HepG2 (cell line): Measurements from ENCODE around the gene FUT4. TPM values are rescaled to one million over a fixed set of nuclear protein-coding genes. Genes with fewer than 3 reads are reported as not detected.

Source experiments
- FOSL1 ChIP-seq: sonication (generic); formaldehyde crosslinking; IDR thresholded peaks from 2 replicates; pipeline ENCODE4 v1.9.0; 2021; ENCODE audit warnings: missing genetic modification reagents, borderline replicate concordance
- GABPB1 ChIP-seq: IDR thresholded peaks from 2 replicates; pipeline ENCODE4 v1.6.1; 2016; ENCODE audit warnings: mild to moderate bottlenecking, missing genetic modification reagents, moderate library complexity, missing compliant biosample characterization
- HES4 ChIP-seq: sonication (generic); formaldehyde crosslinking; IDR thresholded peaks from 2 replicates; pipeline ENCODE4 v1.9.0; 2021; ENCODE audit warnings: mild to moderate bottlenecking, missing genetic modification reagents, borderline replicate concordance
- HIVEP1 ChIP-seq: sonication (generic); formaldehyde crosslinking; IDR thresholded peaks from 2 replicates; pipeline ENCODE4 v1.4.0; 2020; ENCODE audit warnings: mild to moderate bottlenecking, missing genetic modification reagents
- IKZF1 ChIP-seq: fragments of 450-650 bp; IDR thresholded peaks from 2 replicates; pipeline ENCODE4 v1.7.1; 2016
- MEF2D ChIP-seq: sonication (generic); formaldehyde crosslinking; IDR thresholded peaks from 2 replicates; pipeline ENCODE4 v1.5.1; 2020; ENCODE audit warnings: mild to moderate bottlenecking, missing genetic modification reagents
- NFE2L1 ChIP-seq: sonication (generic); formaldehyde crosslinking; IDR thresholded peaks from 2 replicates; pipeline ENCODE4 v1.4.0; 2020; ENCODE audit warnings: missing genetic modification reagents, mild to moderate bottlenecking, borderline replicate concordance
- PHF5A ChIP-seq: IDR thresholded peaks from one replicate; pipeline ENCODE4 v1.6.1; 2018; ENCODE audit warnings: low read depth, missing genetic modification reagents; ENCODE audit not compliant: unreplicated experiment
- TBX3 ChIP-seq: fragments of 450-650 bp; IDR thresholded peaks from 2 replicates; pipeline ENCODE4 v1.6.1; 2017; ENCODE audit warnings: antibody characterized with exemption, mild to moderate bottlenecking, inconsistent platforms, borderline replicate concordance
- U2AF2 ChIP-seq: fragments of 200-400 bp; formaldehyde crosslinking; IDR thresholded peaks from 2 replicates; pipeline ENCODE4 v1.6.1; 2017; ENCODE audit warnings: low read depth, mild to moderate bottlenecking, low read length
- ZBTB1 ChIP-seq: sonication (generic); formaldehyde crosslinking; IDR thresholded peaks from 2 replicates; pipeline ENCODE4 v1.4.0; 2020; ENCODE audit warnings: missing genetic modification reagents, borderline replicate concordance
- ZKSCAN8 ChIP-seq: IDR thresholded peaks from 2 replicates; pipeline ENCODE4 v1.6.1; 2016; ENCODE audit warnings: borderline replicate concordance, missing genetic modification reagents, missing compliant biosample characterization
- ZMAT3 ChIP-seq: sonication (generic); formaldehyde crosslinking; conservative IDR thresholded peaks from 2 replicates; pipeline ENCODE4 v1.7.0; 2021; ENCODE audit warnings: missing genetic modification reagents
- ZNF468 ChIP-seq: sonication (generic); formaldehyde crosslinking; IDR thresholded peaks from 2 replicates; pipeline ENCODE4 v1.8.0; 2022; ENCODE audit warnings: mild to moderate bottlenecking, moderate library complexity, missing genetic modification reagents
- ZNF572 ChIP-seq: sonication (generic); formaldehyde crosslinking; IDR thresholded peaks from 2 replicates; pipeline ENCODE4 v1.5.1; 2020; ENCODE audit warnings: mild to moderate bottlenecking, missing genetic modification reagents
- ZNF768 ChIP-seq: sonication (generic); formaldehyde crosslinking; IDR thresholded peaks from 2 replicates; pipeline ENCODE4 v1.4.0; 2020; ENCODE audit warnings: missing genetic modification reagents
- polyA plus RNA-seq, 8 experiments: library from polyadenylated mRNA; depleted of rRNA in 3 of 8; stranded (reverse) in 7 of 8; unstranded in 1 of 8; fragments of >200 nt; fragmentation: Illumina TruSeq in 4 of 8; extraction: Trizol in 4 of 8; gene quantifications; 2 replicates each; pipeline versions ENCODE4 v1.2.1 to v1.2.3, GENCODE V29; 2011 to 2016; ENCODE audit warnings: low read depth in 4 of 8, missing spikeins in 1 of 8, mixed read lengths in 1 of 8; ENCODE audit not compliant: insufficient read depth in 1 of 8
- total RNA-seq, 5 experiments: library from RNA; depleted of rRNA; stranded (reverse); fragments of >200 nt; fragmentation: Illumina TruSeq; extraction: Trizol; gene quantifications; 2 replicates each; pipeline ENCODE4 v1.2.3, GENCODE V29; 2016; ENCODE audit warnings: low read depth in 1 of 5
- TF ChIP-seq, protein P1 (sequence below): sonication (generic); formaldehyde crosslinking; IDR thresholded peaks from 2 replicates; pipeline ENCODE4 v1.4.0; 2020; ENCODE audit warnings: missing genetic modification reagents
- TF ChIP-seq, protein P2 (sequence below): sonication (generic); formaldehyde crosslinking; IDR thresholded peaks from 2 replicates; pipeline ENCODE4 v1.4.0; 2020; ENCODE audit warnings: missing genetic modification reagents, borderline replicate concordance
- TF ChIP-seq, protein P3 (sequence below): sonication (generic); formaldehyde crosslinking; IDR thresholded peaks from 2 replicates; pipeline ENCODE4 v1.5.0; 2020; ENCODE audit warnings: mild to moderate bottlenecking, missing genetic modification reagents
- TF ChIP-seq, protein P4 (sequence below): sonication (generic); formaldehyde crosslinking; IDR thresholded peaks from 2 replicates; pipeline ENCODE4 v1.4.0; 2020; ENCODE audit warnings: missing genetic modification reagents
- TF ChIP-seq, protein P5 (sequence below): sonication (generic); formaldehyde crosslinking; IDR thresholded peaks from 2 replicates; pipeline ENCODE4 v1.9.0; 2021; ENCODE audit warnings: missing genetic modification reagents, borderline replicate concordance

FUT4 gene
- total and polyA plus RNA-seq, 2 of the 13 experiments (the other 11 are each of a cell fraction or from before 2014, with no cell fraction given), result 0.28 to 0.60 TPM

DNA sequence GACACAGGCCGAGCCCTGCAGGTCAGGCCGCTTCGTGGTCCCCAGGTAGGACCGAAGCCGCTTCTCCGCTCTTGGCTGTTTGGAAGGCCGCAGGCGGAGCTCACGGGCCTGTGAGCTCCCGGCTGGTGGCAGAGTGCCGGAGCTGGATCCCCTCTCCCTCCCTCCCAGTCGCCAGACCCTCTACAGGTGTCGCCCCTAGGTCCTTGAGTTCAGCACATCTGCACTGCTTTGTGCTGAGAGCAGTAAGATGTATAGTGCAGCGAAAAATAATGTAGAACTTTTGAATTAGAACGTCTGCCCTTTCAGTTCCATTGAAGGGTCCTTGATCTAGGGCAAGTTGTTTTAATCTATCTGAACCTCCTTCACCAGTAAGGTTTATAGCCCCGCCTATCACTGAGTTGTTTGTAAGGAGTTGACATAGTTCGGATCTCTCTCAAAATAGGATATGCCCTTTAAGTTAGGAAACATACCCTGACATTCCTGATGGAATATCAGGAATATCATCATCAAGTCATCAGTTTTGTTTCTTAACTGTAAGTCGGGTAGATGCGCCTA is 49.5 kb upstream of the FUT4 start (continued):
- TF ChIP-seq, protein P1, sequence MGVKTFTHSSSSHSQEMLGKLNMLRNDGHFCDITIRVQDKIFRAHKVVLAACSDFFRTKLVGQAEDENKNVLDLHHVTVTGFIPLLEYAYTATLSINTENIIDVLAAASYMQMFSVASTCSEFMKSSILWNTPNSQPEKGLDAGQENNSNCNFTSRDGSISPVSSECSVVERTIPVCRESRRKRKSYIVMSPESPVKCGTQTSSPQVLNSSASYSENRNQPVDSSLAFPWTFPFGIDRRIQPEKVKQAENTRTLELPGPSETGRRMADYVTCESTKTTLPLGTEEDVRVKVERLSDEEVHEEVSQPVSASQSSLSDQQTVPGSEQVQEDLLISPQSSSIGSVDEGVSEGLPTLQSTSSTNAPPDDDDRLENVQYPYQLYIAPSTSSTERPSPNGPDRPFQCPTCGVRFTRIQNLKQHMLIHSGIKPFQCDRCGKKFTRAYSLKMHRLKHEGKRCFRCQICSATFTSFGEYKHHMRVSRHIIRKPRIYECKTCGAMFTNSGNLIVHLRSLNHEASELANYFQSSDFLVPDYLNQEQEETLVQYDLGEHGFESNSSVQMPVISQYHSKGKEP, result no peak
- TF ChIP-seq, protein P2, sequence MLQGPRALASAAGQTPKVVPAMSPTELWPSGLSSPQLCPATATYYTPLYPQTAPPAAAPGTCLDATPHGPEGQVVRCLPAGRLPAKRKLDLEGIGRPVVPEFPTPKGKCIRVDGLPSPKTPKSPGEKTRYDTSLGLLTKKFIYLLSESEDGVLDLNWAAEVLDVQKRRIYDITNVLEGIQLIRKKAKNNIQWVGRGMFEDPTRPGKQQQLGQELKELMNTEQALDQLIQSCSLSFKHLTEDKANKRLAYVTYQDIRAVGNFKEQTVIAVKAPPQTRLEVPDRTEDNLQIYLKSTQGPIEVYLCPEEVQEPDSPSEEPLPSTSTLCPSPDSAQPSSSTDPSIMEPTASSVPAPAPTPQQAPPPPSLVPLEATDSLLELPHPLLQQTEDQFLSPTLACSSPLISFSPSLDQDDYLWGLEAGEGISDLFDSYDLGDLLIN, result no peak
- peak; percentile 54; the same call in 1 of the 2 replicates for TF ChIP-seq GABPB1 (CRISPR knock-in tag)
- no peak for TF ChIP-seq IKZF1
- TF ChIP-seq, protein P3, sequence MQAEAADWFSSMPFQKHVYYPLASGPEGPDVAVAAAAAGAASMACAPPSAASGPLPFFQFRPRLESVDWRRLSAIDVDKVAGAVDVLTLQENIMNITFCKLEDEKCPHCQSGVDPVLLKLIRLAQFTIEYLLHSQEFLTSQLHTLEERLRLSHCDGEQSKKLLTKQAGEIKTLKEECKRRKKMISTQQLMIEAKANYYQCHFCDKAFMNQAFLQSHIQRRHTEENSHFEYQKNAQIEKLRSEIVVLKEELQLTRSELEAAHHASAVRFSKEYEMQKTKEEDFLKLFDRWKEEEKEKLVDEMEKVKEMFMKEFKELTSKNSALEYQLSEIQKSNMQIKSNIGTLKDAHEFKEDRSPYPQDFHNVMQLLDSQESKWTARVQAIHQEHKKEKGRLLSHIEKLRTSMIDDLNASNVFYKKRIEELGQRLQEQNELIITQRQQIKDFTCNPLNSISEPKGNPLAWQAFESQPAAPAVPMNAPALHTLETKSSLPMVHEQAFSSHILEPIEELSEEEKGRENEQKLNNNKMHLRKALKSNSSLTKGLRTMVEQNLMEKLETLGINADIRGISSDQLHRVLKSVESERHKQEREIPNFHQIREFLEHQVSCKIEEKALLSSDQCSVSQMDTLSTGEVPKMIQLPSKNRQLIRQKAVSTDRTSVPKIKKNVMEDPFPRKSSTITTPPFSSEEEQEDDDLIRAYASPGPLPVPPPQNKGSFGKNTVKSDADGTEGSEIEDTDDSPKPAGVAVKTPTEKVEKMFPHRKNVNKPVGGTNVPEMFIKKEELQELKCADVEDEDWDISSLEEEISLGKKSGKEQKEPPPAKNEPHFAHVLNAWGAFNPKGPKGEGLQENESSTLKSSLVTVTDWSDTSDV, result no peak
- TF ChIP-seq, protein P4, sequence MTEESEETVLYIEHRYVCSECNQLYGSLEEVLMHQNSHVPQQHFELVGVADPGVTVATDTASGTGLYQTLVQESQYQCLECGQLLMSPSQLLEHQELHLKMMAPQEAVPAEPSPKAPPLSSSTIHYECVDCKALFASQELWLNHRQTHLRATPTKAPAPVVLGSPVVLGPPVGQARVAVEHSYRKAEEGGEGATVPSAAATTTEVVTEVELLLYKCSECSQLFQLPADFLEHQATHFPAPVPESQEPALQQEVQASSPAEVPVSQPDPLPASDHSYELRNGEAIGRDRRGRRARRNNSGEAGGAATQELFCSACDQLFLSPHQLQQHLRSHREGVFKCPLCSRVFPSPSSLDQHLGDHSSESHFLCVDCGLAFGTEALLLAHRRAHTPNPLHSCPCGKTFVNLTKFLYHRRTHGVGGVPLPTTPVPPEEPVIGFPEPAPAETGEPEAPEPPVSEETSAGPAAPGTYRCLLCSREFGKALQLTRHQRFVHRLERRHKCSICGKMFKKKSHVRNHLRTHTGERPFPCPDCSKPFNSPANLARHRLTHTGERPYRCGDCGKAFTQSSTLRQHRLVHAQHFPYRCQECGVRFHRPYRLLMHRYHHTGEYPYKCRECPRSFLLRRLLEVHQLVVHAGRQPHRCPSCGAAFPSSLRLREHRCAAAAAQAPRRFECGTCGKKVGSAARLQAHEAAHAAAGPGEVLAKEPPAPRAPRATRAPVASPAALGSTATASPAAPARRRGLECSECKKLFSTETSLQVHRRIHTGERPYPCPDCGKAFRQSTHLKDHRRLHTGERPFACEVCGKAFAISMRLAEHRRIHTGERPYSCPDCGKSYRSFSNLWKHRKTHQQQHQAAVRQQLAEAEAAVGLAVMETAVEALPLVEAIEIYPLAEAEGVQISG, result no peak
- TF ChIP-seq TBX3, result no peak
- TF ChIP-seq ZNF768 (CRISPR knock-in tag), result peak; percentile 22; the same call in 1 of the 2 replicates
- no peak for TF ChIP-seq ZNF468
- TF ChIP-seq ZKSCAN8, result no peak
- no peak for TF ChIP-seq ZNF572 (CRISPR knock-in tag)
- no peak for TF ChIP-seq FOSL1
- no peak for TF ChIP-seq ZBTB1 (CRISPR knock-in tag)
- TF ChIP-seq PHF5A (CRISPR knock-in tag), result no peak
- 0 out of 2 replicates have a peak, but pooled peaks have one; percentile 59 for TF ChIP-seq ZMAT3 (CRISPR knock-in tag)
- TF ChIP-seq, protein P5, sequence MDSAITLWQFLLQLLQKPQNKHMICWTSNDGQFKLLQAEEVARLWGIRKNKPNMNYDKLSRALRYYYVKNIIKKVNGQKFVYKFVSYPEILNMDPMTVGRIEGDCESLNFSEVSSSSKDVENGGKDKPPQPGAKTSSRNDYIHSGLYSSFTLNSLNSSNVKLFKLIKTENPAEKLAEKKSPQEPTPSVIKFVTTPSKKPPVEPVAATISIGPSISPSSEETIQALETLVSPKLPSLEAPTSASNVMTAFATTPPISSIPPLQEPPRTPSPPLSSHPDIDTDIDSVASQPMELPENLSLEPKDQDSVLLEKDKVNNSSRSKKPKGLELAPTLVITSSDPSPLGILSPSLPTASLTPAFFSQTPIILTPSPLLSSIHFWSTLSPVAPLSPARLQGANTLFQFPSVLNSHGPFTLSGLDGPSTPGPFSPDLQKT (CRISPR knock-in tag), result no peak
- no peak for TF ChIP-seq NFE2L1
- no peak for TF ChIP-seq MEF2D (CRISPR knock-in tag)
- TF ChIP-seq HES4 (CRISPR knock-in tag), result no peak; the same call in 1 of the 2 replicates
- TF ChIP-seq U2AF2, result no peak
- TF ChIP-seq HIVEP1 (CRISPR knock-in tag), result no peak
